Measurements from ENCODE around the gene PSMA7.

PSMA7 gene

GRCh38 chr20:62112368-62112767 lies 30.8 kb downstream of the PSMA7 start:
- no peak overlapping the region for H3K27ac ChIP-seq (ENCODE audit: low read depth, low read length)
- no peaks in the 10 kb centered on the region for H3K36me3 ChIP-seq (ENCODE audit: control insufficient read depth in 1 of 2, insufficient read depth in 2 of 2, low read length in 2 of 2)
- H3K4me1 ChIP-seq (ENCODE audit: control insufficient read depth in 1 of 2, insufficient read depth in 2 of 2, low read length in 2 of 2) = peaks cover 0 to 4% of the 10 kb centered on the region in 2 donors
- H3K4me3 ChIP-seq (ENCODE audit: low read depth in 1 of 2, low read length in 2 of 2) = no peak overlapping the region
- peaks cover 35 to 37% of the 10 kb centered on the region in 2 donors for H3K9me3 ChIP-seq (ENCODE audit: control insufficient read depth in 1 of 2, low read length in 2 of 2)
- H3K27me3 ChIP-seq (ENCODE audit: control insufficient read depth in 1 of 2, insufficient read depth in 2 of 2, low read length in 2 of 2) = no peaks in the 10 kb centered on the region
- H3K9ac ChIP-seq (ENCODE audit: low read depth in 1 of 2, low read length in 2 of 2) = no peak overlapping the region

- H3K9me3 ChIP-seq (ENCODE audit: control insufficient read depth in 1 of 2, low read length in 2 of 2) = peaks cover 42 to 44% of the 10 kb centered on the region in 2 donors
These were observed 32.0 kb downstream of the PSMA7 start for GRCh38 chr20:62111148-62111547.

GRCh38 chr20:62105592-62105991 lies 37.6 kb downstream of the PSMA7 start:
- peaks cover 31 to 38% of the 10 kb centered on the region in 2 donors for H3K9me3 ChIP-seq (ENCODE audit: control insufficient read depth in 1 of 2, low read length in 2 of 2)
- no peaks in the 10 kb centered on the region for H3K27me3 ChIP-seq (ENCODE audit: control insufficient read depth in 1 of 2, insufficient read depth in 2 of 2, low read length in 2 of 2)
- H3K27ac ChIP-seq (ENCODE audit: low read depth, low read length) = no peak overlapping the region
- H3K36me3 ChIP-seq (ENCODE audit: control insufficient read depth in 1 of 2, insufficient read depth in 2 of 2, low read length in 2 of 2) = no peaks in the 10 kb centered on the region
- H3K9ac ChIP-seq (ENCODE audit: low read depth in 1 of 2, low read length in 2 of 2) = no peak overlapping the region
- H3K4me1 ChIP-seq (ENCODE audit: control insufficient read depth in 1 of 2, insufficient read depth in 2 of 2, low read length in 2 of 2) = no peaks in the 10 kb centered on the region
- no peak overlapping the region for H3K4me3 ChIP-seq (ENCODE audit: low read depth in 1 of 2, low read length in 2 of 2)

More at GRCh38 chr20:62111148-62111547, 32.0 kb downstream of the PSMA7 start:
- no peak overlapping the region for H3K9ac ChIP-seq (ENCODE audit: low read depth in 1 of 2, low read length in 2 of 2)
- no peaks in the 10 kb centered on the region for H3K27me3 ChIP-seq (ENCODE audit: control insufficient read depth in 1 of 2, insufficient read depth in 2 of 2, low read length in 2 of 2)
- no peaks in the 10 kb centered on the region for H3K4me1 ChIP-seq (ENCODE audit: control insufficient read depth in 1 of 2, insufficient read depth in 2 of 2, low read length in 2 of 2)
- H3K36me3 ChIP-seq (ENCODE audit: control insufficient read depth in 1 of 2, insufficient read depth in 2 of 2, low read length in 2 of 2) = no peaks in the 10 kb centered on the region
- no peak overlapping the region for H3K27ac ChIP-seq (ENCODE audit: low read depth, low read length)
- no peak overlapping the region for H3K4me3 ChIP-seq (ENCODE audit: low read depth in 1 of 2, low read length in 2 of 2)

GRCh38 chr20:62104791-62105345 lies 38.3 kb downstream of the PSMA7 start:
- Histone ChIP-seq H3K27me3 (ENCODE audit: control insufficient read depth in 1 of 2, insufficient read depth in 2 of 2, low read length in 2 of 2) (no peaks in the 10 kb centered on the region), H3K4me3 (ENCODE audit: low read depth in 1 of 2, low read length in 2 of 2) (no peak overlapping the region), H3K4me1 (ENCODE audit: control insufficient read depth in 1 of 2, insufficient read depth in 2 of 2, low read length in 2 of 2) (no peaks in the 10 kb centered on the region), H3K27ac (ENCODE audit: low read depth, low read length) (no peak overlapping the region), H3K9me3 (ENCODE audit: control insufficient read depth in 1 of 2, low read length in 2 of 2) (peaks cover 31 to 34% of the 10 kb centered on the region in 2 donors), H3K36me3 (ENCODE audit: control insufficient read depth in 1 of 2, insufficient read depth in 2 of 2, low read length in 2 of 2) (no peaks in the 10 kb centered on the region), H3K9ac (ENCODE audit: low read depth in 1 of 2, low read length in 2 of 2) (no peak overlapping the region)

- Histone ChIP-seq H3K27ac (ENCODE audit: low read depth, low read length) (no peak overlapping the region), H3K9me3 (ENCODE audit: control insufficient read depth in 1 of 2, low read length in 2 of 2) (peaks cover 28 to 32% of the 10 kb centered on the region in 2 donors), H3K9ac (ENCODE audit: low read depth in 1 of 2, low read length in 2 of 2) (no peak overlapping the region)
These were observed 38.9 kb downstream of the PSMA7 start for GRCh38 chr20:62104234-62104789.

GRCh38 chr20:62103508-62104233 lies 39.5 kb downstream of the PSMA7 start:
- Histone ChIP-seq H3K36me3 (ENCODE audit: control insufficient read depth in 1 of 2, insufficient read depth in 2 of 2, low read length in 2 of 2) (no peaks in the 10 kb centered on the region), H3K9me3 (ENCODE audit: control insufficient read depth in 1 of 2, low read length in 2 of 2) (peaks cover 22 to 26% of the 10 kb centered on the region in 2 donors)

More at GRCh38 chr20:62104234-62104789, 38.9 kb downstream of the PSMA7 start:
- Histone ChIP-seq H3K27me3 (ENCODE audit: control insufficient read depth in 1 of 2, insufficient read depth in 2 of 2, low read length in 2 of 2) (no peaks in the 10 kb centered on the region), H3K4me1 (ENCODE audit: control insufficient read depth in 1 of 2, insufficient read depth in 2 of 2, low read length in 2 of 2) (no peaks in the 10 kb centered on the region), H3K4me3 (ENCODE audit: low read depth in 1 of 2, low read length in 2 of 2) (no peak overlapping the region), H3K36me3 (ENCODE audit: control insufficient read depth in 1 of 2, insufficient read depth in 2 of 2, low read length in 2 of 2) (no peaks in the 10 kb centered on the region)

GRCh38 chr20:62101078-62101477 lies 42.1 kb downstream of the PSMA7 start:
- Histone ChIP-seq H3K9me3 (ENCODE audit: control insufficient read depth in 1 of 2, low read length in 2 of 2) (peaks cover 5% of the 10 kb centered on the region in 2 donors), H3K36me3 (ENCODE audit: control insufficient read depth in 1 of 2, insufficient read depth in 2 of 2, low read length in 2 of 2) (no peaks in the 10 kb centered on the region), H3K27ac (ENCODE audit: low read depth, low read length) (no peak overlapping the region), H3K27me3 (ENCODE audit: control insufficient read depth in 1 of 2, insufficient read depth in 2 of 2, low read length in 2 of 2) (no peaks in the 10 kb centered on the region), H3K4me1 (ENCODE audit: control insufficient read depth in 1 of 2, insufficient read depth in 2 of 2, low read length in 2 of 2) (no peaks in the 10 kb centered on the region), H3K9ac (ENCODE audit: low read depth in 1 of 2, low read length in 2 of 2) (no peak overlapping the region), H3K4me3 (ENCODE audit: low read depth in 1 of 2, low read length in 2 of 2) (no peak overlapping the region)

More at GRCh38 chr20:62103508-62104233, 39.5 kb downstream of the PSMA7 start:
- Histone ChIP-seq H3K9ac (ENCODE audit: low read depth in 1 of 2, low read length in 2 of 2) (no peak overlapping the region), H3K4me1 (ENCODE audit: control insufficient read depth in 1 of 2, insufficient read depth in 2 of 2, low read length in 2 of 2) (no peaks in the 10 kb centered on the region), H3K4me3 (ENCODE audit: low read depth in 1 of 2, low read length in 2 of 2) (no peak overlapping the region), H3K27me3 (ENCODE audit: control insufficient read depth in 1 of 2, insufficient read depth in 2 of 2, low read length in 2 of 2) (no peaks in the 10 kb centered on the region), H3K27ac (ENCODE audit: low read depth, low read length) (no peak overlapping the region)

GRCh38 chr20:62097881-62098407 lies 45.2 kb downstream of the PSMA7 start:
- H3K27me3 ChIP-seq (ENCODE audit: control insufficient read depth in 1 of 2, insufficient read depth in 2 of 2, low read length in 2 of 2) = no peaks in the 10 kb centered on the region
- no peaks in the 10 kb centered on the region for H3K36me3 ChIP-seq (ENCODE audit: control insufficient read depth in 1 of 2, insufficient read depth in 2 of 2, low read length in 2 of 2)
- H3K4me1 ChIP-seq (ENCODE audit: control insufficient read depth in 1 of 2, insufficient read depth in 2 of 2, low read length in 2 of 2) = no peaks in the 10 kb centered on the region
- H3K9ac ChIP-seq (ENCODE audit: low read depth in 1 of 2, low read length in 2 of 2) = no peak overlapping the region
- no peak overlapping the region for H3K27ac ChIP-seq (ENCODE audit: low read depth, low read length)
- peaks cover 0 to 5% of the 10 kb centered on the region in 2 donors for H3K9me3 ChIP-seq (ENCODE audit: control insufficient read depth in 1 of 2, low read length in 2 of 2)
- H3K4me3 ChIP-seq (ENCODE audit: low read depth in 1 of 2, low read length in 2 of 2) = no peak overlapping the region

GRCh38 chr20:62096421-62097380 lies 46.5 kb downstream of the PSMA7 start:
- H3K4me3 ChIP-seq (ENCODE audit: low read depth in 1 of 2, low read length in 2 of 2) = no peak overlapping the region
- no peak overlapping the region for H3K27ac ChIP-seq (ENCODE audit: low read depth, low read length)
- no peaks in the 10 kb centered on the region for H3K4me1 ChIP-seq (ENCODE audit: control insufficient read depth in 1 of 2, insufficient read depth in 2 of 2, low read length in 2 of 2)
- H3K9ac ChIP-seq (ENCODE audit: low read depth in 1 of 2, low read length in 2 of 2) = no peak overlapping the region
- H3K36me3 ChIP-seq (ENCODE audit: control insufficient read depth in 1 of 2, insufficient read depth in 2 of 2, low read length in 2 of 2) = no peaks in the 10 kb centered on the region
- H3K27me3 ChIP-seq (ENCODE audit: control insufficient read depth in 1 of 2, insufficient read depth in 2 of 2, low read length in 2 of 2) = peaks cover 0 to 4% of the 10 kb centered on the region in 2 donors
- peaks cover 0 to 5% of the 10 kb centered on the region in 2 donors for H3K9me3 ChIP-seq (ENCODE audit: control insufficient read depth in 1 of 2, low read length in 2 of 2)
